ENCODE measurements around the gene SLC48A1. TPM values are rescaled to one million over a fixed set of nuclear protein-coding genes. Genes with fewer than 3 reads are reported as not detected.

SLC48A1 gene
- total RNA-seq, 4 donors from 2014 or later: 14.9 to 21.5 (median 15.9) TPM

DNA sequence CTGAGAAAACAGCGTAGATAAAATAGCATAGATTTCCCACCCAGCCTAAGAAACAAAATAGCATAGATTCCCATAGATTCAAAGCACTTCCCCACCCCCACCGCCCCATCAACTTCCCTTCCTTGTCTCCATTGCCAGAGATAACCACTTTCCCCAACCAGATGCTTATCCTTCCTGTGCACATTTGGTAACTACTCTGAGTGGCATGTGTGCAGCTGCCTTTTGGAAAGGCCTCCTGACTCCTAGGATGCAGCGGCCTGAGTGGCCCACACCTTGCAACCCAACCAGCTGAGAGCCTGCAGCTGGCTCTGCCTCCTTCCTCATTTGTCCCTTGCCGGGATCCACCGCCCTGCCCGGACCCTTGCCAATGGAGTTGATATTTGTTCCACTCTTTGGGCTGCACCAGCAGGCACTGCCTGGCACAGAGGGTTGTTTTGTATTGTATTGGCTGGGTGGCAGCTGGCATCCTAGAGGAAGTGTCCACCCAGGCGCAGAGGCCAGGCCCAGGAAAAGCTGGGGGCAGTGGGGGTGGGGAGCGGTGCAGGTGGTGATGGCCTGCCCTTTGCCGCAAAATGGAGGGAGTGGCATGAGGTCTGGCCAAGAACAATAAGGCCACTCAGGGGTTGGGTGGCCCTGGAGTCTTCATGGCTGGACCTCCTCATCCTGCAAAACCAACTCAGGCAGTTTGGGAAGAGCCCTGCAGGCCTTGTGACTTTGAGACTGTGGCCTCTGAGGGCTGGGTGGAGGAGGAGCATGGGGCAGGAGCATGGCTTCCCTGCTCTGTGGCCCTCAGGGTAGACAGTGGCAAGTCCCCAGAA lies 4.9 kb downstream of the SLC48A1 start:
- H3K4me3 ChIP-seq: no peak overlapping the region
- H3K27me3 ChIP-seq: no peaks in the 10 kb centered on the region
- TF ChIP-seq, protein P1, sequence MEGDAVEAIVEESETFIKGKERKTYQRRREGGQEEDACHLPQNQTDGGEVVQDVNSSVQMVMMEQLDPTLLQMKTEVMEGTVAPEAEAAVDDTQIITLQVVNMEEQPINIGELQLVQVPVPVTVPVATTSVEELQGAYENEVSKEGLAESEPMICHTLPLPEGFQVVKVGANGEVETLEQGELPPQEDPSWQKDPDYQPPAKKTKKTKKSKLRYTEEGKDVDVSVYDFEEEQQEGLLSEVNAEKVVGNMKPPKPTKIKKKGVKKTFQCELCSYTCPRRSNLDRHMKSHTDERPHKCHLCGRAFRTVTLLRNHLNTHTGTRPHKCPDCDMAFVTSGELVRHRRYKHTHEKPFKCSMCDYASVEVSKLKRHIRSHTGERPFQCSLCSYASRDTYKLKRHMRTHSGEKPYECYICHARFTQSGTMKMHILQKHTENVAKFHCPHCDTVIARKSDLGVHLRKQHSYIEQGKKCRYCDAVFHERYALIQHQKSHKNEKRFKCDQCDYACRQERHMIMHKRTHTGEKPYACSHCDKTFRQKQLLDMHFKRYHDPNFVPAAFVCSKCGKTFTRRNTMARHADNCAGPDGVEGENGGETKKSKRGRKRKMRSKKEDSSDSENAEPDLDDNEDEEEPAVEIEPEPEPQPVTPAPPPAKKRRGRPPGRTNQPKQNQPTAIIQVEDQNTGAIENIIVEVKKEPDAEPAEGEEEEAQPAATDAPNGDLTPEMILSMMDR (IDR thresholded peaks at IDR 0.05): no peak
- TF ChIP-seq POLR2A (IDR thresholded peaks at IDR 0.05): no peak
- no peak for DNase-seq
- H3K27ac ChIP-seq: no peak overlapping the region
- H3K9me3 ChIP-seq: no peaks in the 10 kb centered on the region
- peaks cover 0 to 18% (median 0%) of the 10 kb centered on the region in 3 donors for H3K36me3 ChIP-seq
- H3K4me1 ChIP-seq: peaks cover 0 to 30% (median 5%) of the 10 kb centered on the region in 4 donors

DNA sequence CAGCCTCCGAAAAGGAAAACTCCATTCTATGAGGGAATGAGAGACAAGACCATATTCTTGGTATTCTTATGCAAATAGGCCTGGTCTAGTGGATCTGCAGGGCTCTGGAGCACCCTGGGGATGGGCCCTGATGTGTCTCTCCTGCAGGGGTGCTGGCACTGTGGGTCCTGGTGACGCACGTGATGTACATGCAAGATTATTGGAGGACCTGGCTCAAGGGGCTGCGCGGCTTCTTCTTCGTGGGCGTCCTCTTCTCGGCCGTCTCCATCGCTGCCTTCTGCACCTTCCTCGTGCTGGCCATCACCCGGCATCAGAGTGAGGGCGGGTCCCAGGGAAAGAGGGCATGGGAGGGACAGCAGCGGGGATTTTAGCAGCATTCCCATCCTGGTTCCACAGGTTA lies 5.8 kb downstream of the SLC48A1 start:
- H3K9me3 ChIP-seq: no peaks in the 10 kb centered on the region
- H3K27me3 ChIP-seq: no peaks in the 10 kb centered on the region
- peaks cover 0 to 25% (median 0%) of the 10 kb centered on the region in 3 donors for H3K36me3 ChIP-seq
- peaks cover 0 to 26% (median 2%) of the 10 kb centered on the region in 4 donors for H3K4me1 ChIP-seq
- no peak for TF ChIP-seq POLR2A (IDR thresholded peaks at IDR 0.05)
- TF ChIP-seq, protein P1 (IDR thresholded peaks at IDR 0.05): no peak
- DNase-seq: no peak
- H3K27ac ChIP-seq: no peak overlapping the region
- H3K4me3 ChIP-seq: no peak overlapping the region

DNA sequence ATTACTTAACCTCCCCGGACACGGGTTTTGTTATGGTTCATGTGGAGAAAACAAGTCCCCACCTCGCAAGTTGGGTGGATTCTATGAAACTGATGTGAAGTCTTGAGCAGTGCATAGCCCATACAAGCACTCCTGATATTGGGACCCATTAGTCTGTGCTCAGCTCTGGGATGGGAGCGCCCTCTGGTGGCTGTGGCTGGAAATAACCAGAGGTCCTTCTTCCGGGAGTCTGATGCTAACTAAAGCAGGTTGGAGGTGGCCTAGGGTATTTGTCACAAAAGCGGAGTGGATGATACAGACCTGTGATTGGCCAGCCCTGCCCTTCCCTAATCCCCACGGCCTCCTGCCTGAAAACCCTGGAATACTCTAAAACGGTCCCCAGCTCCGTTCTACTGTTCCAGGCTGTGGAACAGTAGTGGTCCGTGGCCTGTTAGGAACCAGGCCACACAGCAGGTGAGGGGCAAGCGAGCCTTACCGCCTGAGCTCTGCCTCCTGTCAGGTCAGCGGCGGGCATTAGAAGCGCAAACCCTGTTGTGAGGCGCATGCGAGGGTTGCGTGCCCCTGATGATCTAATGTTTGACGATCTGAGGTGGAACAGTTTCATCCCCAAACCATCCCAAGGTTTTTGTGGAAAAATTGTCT lies 6.4 kb downstream of the SLC48A1 start:
- Histone ChIP-seq H3K27ac (no peak overlapping the region), H3K36me3 (peaks cover 0 to 30% (median 0%) of the 10 kb centered on the region in 3 donors), H3K4me3 (no peak overlapping the region), H3K4me1 (peaks cover 0 to 21% (median 2%) of the 10 kb centered on the region in 4 donors), H3K9me3 (no peaks in the 10 kb centered on the region), H3K27me3 (no peaks in the 10 kb centered on the region)
- TF ChIP-seq, protein P1 (IDR thresholded peaks at IDR 0.05): peak; percentile 79 to 97 (median 94)
- no peak for TF ChIP-seq POLR2A (IDR thresholded peaks at IDR 0.05)
- DNase-seq: peak; percentile 87 to 96 (median 92)

DNA sequence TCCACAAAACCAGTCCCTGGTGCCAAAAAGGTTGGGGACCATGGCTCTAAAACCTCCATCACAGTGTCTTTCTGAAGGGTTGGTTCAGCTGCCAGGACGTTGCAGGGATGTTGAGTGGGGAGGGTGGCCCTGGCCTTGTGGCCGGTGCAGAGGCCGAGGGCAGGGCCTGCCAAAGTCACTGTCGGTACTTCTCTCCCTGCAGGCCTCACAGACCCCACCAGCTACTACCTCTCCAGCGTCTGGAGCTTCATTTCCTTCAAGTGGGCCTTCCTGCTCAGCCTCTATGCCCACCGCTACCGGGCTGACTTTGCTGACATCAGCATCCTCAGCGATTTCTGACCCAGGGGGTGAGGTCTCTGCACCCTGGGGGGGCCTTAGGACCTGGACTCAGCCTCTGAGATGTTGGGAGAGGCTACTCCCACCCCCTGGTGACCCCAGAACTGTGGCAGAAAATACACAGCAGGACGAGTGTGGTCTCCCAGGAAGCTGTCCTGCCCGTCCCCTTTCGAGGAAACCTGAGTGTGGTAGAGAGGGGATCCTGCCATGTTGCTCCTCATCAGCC lies 7.0 kb downstream of the SLC48A1 start:
- H3K27me3 ChIP-seq: no peaks in the 10 kb centered on the region
- H3K36me3 ChIP-seq: peaks cover 0 to 36% (median 0%) of the 10 kb centered on the region in 3 donors
- no peak overlapping the region for H3K27ac ChIP-seq
- no peak for DNase-seq
- TF ChIP-seq, protein P1 (IDR thresholded peaks at IDR 0.05): no peak
- no peak for TF ChIP-seq POLR2A (IDR thresholded peaks at IDR 0.05)
- peaks cover 0 to 20% (median 2%) of the 10 kb centered on the region in 4 donors for H3K4me1 ChIP-seq
- H3K4me3 ChIP-seq: no peak overlapping the region
- no peaks in the 10 kb centered on the region for H3K9me3 ChIP-seq

DNA sequence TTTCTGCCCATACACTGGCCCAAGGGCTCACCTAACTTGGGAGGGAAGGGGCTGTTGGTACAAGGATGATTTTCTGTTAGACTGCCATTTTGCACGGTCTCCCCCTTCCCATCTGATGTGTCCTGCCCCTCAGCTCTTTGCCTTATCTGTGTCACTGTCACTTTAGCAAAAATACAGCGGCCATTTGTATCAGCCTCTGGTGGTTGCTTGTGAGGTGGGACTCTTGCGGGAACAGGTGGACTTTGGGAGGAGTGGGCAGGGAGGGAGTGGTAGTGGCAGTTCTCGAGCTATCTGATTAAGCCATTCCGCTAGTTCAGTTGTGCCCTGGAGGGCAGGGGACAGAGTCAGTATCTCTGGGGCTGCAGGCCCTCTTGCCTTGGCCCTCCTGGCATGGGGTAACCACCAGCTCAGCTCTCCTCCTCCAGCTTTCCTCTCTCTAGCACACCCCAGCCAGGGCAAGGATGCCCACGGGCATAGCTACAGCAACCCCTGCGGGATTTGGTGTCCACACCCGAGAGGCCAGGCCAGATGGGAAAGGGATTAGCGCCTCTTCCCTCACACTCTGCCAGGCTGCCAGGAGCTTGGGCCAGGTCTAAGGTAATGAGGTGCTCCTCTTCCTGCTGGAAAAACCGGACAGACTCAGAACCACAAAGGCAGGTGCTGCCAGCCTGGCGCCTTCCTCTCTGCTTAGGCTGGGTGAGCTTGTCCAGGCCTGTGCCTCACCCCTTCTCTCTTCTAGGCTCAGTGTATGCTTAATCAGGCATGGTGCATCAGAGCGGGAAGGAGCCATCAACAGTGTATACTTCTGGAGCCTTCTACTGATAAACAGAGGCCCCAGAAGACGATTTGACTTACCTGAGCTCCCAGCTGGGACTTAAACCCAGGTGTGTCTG lies 8.7 kb downstream of the SLC48A1 start:
- Histone ChIP-seq H3K4me1 (peaks cover 0 to 8% (median 2%) of the 10 kb centered on the region in 4 donors), H3K27ac (no peak overlapping the region), H3K9me3 (no peaks in the 10 kb centered on the region), H3K36me3 (peaks cover 0 to 53% (median 0%) of the 10 kb centered on the region in 3 donors), H3K4me3 (no peak overlapping the region), H3K27me3 (no peaks in the 10 kb centered on the region)
- no peak for TF ChIP-seq POLR2A (IDR thresholded peaks at IDR 0.05)
- TF ChIP-seq, protein P1 (IDR thresholded peaks at IDR 0.05): no peak
- DNase-seq: no peak
